Measurements from ENCODE around the gene CDKN2C.

CDKN2C gene

GRCh38 chr1:50964863-50965262 lies 5.2 kb upstream of the CDKN2C start:
- H3K4me3 ChIP-seq (ENCODE audit: control insufficient read depth, low read depth, low read length) = no peak overlapping the region
- no peak for DNase-seq (ENCODE audit: low read depth)
- TF ChIP-seq CTCF (conservative IDR thresholded peaks at IDR 0.05; ENCODE audit: control insufficient read depth, insufficient read depth, low read depth, low read length) = no peak

GRCh38 chr1:50966991-50967390 lies 3.1 kb upstream of the CDKN2C start:
- TF ChIP-seq CTCF (conservative IDR thresholded peaks at IDR 0.05; ENCODE audit: control insufficient read depth, insufficient read depth, low read depth, low read length) = no peak
- peak overlapping the region; percentile 62 for H3K4me3 ChIP-seq (ENCODE audit: control insufficient read depth, low read depth, low read length)
- DNase-seq (ENCODE audit: low read depth) = no peak

GRCh38 chr1:50967416-50968157 lies 2.5 kb upstream of the CDKN2C start:
- peak; percentile 61 for DNase-seq (ENCODE audit: low read depth)
- peak overlapping the region; percentile 62 for H3K4me3 ChIP-seq (ENCODE audit: control insufficient read depth, low read depth, low read length)
- TF ChIP-seq CTCF (conservative IDR thresholded peaks at IDR 0.05; ENCODE audit: control insufficient read depth, insufficient read depth, low read depth, low read length) = peak; percentile 7

GRCh38 chr1:50968158-50968820 lies 1.8 kb upstream of the CDKN2C start:
- no peak for TF ChIP-seq CTCF (conservative IDR thresholded peaks at IDR 0.05; ENCODE audit: control insufficient read depth, insufficient read depth, low read depth, low read length)

GRCh38 chr1:50968821-50969610 lies 1.0 kb upstream of the CDKN2C start:
- no peak for TF ChIP-seq CTCF (conservative IDR thresholded peaks at IDR 0.05; ENCODE audit: control insufficient read depth, insufficient read depth, low read depth, low read length)
- H3K4me3 ChIP-seq (ENCODE audit: control insufficient read depth, low read depth, low read length) = peak overlapping the region; percentile 97
- peak; percentile 11 for DNase-seq (ENCODE audit: low read depth)

More at GRCh38 chr1:50968158-50968820, 1.8 kb upstream of the CDKN2C start:
- DNase-seq (ENCODE audit: low read depth) = peak; percentile 88
- H3K4me3 ChIP-seq (ENCODE audit: control insufficient read depth, low read depth, low read length) = peak overlapping the region; percentile 97

GRCh38 chr1:50970509-50970887 lies 453 bp downstream of the CDKN2C start:
- TF ChIP-seq CTCF (conservative IDR thresholded peaks at IDR 0.05; ENCODE audit: control insufficient read depth, insufficient read depth, low read depth, low read length) = no peak
- peak overlapping the region; percentile 97 for H3K4me3 ChIP-seq (ENCODE audit: control insufficient read depth, low read depth, low read length)

More at GRCh38 chr1:50970509-50970887, 453 bp downstream of the CDKN2C start:
- peak; percentile 44 for DNase-seq (ENCODE audit: low read depth)
